Suppressor macrophage (primary cell): ENCODE measurements around the gene JAKMIP1.
A peak's percentile ranks its signal among the peaks of the same experiment; 100 is the strongest.
"Not testable (repeated sequence)": the region's sequence is repeated elsewhere in the genome, so short reads cannot be mapped to it uniquely, and the experiment has no call there.

Source experiments
- DNase-seq, 4 experiments: peaks; one replicate each; pipeline ENCODE4 v3.0.0-alpha.2; 2020 to 2022

The JAKMIP1 gene

DNA sequence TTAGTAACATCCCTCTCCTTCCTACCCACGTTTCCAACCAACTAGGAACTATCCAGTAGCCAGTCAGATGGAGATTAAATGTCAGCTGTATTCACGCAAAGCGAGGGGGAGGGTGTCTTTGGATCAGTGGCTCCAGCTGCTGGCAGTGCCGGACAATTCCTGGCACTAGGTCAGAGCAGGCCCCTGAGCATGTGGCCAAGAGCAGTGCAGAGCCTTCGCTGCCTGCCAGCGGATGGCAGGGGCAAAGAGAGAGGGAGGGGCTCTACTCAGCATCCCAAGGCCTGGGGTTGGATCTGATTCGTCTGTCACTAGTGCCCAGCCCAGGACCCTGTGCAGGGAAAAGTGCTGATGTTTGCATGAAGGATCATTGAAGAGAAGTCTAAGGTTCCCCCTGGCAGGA is 28.7 kb upstream of the JAKMIP1 start:
- DNase-seq = no peak

DNA sequence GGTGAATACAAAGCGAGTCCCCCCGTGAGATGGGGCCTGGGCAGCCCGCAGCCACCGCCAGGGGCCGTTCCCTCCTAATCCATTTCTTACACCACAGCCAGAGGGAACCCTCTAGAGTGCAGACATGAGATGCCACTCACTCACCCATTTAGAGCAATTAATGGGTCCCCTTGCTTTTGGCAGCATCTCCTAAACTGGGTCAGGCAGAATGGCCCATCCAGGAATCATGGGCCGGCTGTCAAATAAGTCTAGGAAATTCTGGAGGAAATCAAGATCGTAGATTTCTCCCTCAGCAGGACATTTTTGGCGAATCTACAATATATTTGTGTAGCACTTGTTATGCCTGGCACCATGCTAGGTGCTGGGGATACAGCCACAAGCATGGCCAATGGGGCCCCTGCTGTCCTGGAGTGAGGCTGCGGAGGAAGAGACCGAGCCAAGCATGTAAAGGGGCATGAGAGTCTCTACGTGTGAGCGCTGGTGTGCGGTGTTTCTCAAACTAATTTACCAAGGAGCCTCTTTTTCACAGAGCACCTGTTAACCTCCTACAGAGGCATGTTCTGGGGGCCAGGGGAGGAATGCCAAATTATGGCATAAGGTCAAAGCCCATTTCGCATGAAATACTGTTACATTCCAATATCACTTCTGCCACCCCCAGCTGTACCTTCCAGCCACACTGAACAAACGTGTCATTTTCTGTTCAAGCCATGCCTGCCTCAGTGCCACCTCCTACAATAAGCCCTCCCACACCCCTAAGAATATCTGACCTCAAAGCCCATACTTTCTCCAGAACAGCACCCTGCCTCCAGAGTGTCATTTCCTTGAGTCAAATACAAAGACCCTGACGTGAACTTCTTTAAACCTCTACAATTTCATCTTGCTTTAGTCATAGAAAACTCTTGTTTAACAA is 28.1 kb upstream of the JAKMIP1 start:
- DNase-seq = no peak

DNA sequence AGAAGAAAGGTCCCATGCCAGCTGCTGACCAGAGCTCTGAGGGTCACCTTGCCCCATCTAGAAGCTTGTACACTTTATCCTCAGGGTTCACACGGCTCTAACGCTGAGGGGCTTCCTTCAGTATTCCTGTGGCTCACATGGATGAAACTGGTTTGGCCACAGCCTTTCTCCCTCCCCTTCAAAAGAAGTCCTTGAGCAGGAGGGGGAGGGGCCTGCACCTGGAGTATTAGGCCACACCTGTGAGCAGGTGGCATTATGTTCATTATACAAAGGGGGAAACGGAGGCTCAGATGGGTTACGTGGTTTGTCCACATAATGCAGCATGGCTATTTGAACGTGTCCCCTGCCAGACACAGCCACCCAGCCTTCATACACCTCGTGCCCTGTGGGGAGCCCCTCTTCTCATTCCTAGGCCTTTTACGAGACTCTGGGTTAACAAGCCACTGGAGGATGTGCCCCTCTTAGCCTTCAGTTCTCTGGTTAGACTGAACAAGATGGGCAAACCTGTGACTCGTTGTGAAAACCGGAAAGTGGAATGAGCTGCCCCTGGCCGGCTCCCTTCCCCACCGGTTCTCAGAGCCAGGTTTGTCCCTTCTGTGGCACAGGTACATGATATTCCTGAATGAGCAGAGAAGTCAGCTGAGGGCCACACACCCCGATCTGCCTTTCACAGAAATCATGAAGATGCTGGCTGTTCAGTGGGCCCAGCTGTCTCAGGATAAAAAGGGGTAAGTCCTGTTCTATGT is 27.2 kb upstream of the JAKMIP1 start:
- DNase-seq = no peak

DNA sequence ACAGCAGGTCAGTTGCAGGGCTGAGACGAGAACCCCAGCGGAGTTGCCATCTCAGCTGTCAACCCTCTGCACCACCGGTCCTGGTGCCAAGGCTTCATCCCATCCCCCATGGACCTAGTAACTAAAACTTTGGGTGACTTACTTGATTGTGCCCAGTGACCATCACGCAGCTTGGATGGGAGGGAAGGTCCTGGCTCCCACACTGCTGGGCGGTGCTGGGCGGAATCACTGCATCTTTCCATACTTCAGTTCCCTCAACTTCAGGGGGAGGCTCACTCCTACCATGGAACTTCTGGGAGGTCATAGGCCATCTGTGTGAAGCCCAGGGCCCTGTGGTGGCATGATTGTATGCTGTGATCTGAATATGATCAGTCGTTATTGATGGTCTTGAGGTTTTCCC is 26.2 kb upstream of the JAKMIP1 start:
- DNase-seq = no peak

DNA sequence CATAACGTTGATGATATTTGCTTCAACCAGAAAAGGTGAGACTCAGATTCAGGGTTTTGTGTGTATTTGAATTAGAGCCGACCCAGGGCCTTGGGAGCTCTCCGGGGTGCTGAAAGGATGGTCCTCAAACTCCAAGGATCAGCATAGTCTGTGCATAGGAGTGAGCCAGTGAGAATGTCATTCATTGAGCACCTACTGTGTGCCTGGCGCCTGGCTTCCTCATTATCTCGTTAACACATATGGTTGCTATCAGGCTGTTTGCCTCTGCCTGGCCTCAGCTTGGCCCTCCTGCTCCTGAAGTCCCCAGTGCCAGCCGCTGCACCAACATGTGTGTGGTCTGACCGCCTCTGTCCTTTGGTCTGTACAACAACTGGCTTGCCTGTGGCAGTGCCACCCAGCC is 25.1 kb upstream of the JAKMIP1 start:
- peak in 2 of 4 experiments; percentile 18 to 20 for DNase-seq

- no peak for DNase-seq
Observed at GRCh38 chr4:6224735-6225134, 24.4 kb upstream of the JAKMIP1 start.

DNA sequence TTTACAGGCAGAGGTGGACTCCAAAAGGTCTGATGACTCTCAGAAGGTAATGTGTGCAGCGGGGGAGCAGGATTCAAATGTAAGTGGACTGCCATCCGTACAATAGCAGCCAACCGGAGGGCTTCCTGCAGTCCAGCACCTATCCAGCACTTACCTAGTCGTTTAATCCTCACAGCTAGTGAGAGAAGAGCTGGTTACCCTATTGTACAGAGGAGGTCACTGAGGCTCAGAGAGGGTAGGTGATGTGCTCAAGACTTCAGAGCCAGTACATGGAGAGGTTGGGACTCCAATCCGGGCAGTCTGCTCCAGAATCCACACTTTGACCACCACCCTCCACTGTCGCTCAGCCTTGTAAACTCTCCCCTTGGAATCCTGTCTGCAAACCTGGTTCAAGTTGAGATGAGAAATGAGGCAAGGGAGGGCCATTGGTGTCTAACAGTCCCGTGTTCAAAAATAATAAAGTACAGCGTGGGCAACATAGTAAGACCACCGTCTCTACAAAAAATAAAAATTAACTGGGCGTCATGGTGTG is 22.5 kb upstream of the JAKMIP1 start:
- DNase-seq = no peak

DNA sequence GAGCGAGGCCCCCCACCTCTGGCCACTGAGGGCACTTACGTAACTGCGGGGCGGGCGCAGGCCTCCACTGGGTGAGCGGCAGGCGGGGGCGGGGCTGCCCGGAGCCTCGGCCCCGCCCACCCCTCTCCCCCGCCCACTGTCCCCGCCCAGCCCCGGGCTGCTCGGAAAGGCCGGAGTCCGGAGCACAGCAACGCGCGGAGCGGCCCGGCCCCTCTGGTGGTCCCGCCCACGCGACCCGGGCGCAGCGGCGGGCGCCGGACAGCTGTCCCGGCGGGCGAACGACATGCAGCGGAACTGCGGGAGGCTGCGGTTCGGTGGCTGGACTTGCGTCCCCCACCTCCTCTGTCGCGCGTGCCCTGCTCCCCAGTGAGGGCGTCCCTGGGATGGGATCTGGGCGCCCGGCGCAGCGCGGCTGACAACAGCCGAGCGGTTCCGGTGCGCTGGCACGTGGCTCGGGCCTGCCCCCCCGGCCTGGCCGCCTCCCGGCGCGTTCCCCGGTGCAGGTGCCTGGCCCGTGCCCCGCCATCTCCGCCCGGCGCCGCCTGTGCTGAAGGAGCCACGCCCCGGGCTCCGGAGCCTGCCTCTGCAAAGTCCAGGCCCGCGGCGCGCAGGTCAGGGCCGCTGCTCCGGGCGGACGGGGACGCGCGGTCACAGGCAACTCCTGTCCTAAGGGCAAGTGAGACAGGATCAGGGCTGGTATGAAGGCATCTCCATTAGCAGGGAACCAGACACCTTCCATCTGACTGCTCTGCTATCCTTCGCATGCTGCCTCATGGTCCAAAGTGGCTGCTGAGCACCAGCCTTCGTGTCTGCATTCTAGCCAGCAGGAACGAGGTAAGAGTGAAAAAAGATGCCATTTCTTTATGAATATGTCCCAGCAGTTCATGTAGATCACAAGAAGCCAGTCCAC is 21.8 kb upstream of the JAKMIP1 start:
- DNase-seq = peak in 2 of 4 experiments; percentile 15 to 32

DNA sequence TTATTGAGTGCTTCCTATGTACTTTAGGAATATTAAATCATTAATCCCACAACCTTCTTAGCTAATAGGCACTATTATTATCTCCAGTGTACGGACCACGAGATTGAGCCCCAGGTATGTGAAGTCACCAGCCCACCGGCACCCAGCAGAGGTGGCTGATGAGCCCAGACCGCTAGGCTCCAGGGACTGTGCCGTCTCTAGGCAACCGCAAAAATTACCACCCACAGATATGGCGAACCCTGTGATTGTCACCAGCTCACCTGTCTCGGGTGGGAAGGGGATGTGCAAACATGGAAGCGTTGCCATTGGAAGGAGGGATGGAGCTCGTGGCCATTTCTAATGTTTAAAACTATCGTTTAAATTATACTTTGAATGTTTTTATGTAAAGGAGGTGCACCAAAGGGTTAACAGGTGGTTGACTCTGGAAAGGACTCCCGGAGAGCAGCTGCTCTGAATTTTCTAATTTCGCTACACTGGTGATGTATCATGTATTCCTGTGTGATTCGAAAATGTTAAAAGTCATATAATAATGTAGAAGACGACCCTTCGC is 21.0 kb upstream of the JAKMIP1 start:
- DNase-seq = no peak

DNA sequence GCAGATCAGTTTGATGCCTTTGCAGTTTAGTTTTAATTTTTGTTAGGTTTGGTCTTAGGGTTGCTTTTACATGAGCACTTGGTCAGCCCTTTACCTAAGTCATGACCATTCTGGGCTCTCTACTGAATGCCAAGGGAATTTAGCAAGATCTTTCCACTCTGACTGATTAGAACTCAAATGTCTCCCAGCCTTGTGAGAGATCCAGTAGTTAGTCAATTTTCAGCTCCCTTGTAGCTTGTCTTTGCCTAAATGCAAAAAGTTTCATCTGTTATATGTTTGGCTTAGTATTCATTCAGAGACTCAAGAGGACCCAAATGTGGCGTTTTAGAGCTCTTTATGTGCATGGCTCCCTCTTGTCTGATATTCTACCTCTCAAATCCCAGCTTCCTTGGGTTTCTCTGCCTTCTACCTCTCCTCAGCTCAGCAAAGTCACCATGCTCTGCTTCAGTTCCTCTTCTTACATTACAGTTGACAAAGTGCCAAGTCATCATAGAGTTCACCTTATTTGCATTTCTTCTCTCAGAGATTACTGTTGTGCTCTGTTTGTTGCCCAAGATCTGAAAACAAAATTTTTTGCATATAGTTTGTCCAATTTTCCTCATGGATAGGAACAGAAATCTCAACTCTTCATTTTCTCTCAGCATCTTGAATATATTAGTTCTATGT is 17.5 kb upstream of the JAKMIP1 start:
- peak in 2 of 4 experiments; percentile 8 to 39 for DNase-seq

DNA sequence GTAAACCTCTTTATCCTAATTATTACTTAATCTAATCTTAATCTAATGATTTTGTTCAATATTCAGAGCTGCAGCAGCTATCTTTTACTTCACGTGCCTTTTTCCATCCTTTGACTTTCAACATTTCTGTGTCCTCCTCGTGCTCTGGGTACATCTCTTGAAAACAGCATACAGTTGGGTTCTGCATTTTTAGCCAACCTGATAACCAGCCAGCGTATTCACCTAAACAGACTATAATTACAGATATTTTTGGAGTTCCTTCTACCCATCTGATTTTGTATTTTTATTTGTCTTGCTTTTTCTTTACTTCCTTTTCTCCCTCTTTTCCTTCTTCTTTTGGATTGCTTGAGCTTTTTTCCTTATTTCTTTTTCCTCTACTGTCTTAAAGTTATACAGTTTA is 16.2 kb upstream of the JAKMIP1 start:
- DNase-seq = no peak

DNA sequence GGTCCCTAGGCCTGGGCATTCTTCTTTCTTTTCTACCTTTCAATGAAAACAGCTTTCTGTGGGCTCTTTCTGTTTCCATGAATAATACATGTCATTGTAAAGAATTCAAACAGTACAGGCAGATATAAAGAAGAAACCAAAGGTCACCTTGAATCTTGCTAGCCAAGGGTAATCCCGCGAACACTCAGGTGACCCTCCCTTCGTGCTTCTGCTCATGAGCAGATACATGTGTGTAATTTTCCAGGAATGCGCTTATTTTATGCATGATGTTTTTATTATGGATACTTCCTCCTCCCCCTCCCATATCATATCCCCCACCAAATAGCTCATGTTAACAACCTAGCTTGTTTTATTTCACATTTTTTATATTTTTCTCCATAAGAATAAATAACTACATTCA is 9.6 kb upstream of the JAKMIP1 start:
- no peak for DNase-seq

- not testable (repeated sequence) for DNase-seq
Observed at GRCh38 chr4:6209291-6209690, 8.9 kb upstream of the JAKMIP1 start.

DNA sequence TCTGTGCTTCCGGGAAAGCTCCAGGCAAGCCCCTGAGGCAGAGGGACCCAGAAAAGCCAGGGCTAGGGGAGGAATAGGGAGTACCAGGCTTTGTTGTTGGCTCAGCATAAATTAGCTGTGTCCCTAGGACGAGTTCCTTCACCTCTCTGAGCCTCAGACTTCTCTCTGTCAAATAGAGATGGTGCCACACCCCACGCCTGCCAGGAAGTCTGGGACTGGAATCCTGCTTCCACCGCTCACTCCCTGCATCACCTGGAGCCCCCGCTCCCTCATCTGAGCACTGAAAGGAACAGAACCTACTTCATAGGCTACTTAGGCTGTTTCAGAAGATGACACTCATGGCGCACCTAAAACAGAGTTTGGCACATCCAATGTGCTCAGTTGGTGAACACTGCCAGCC is 8.1 kb upstream of the JAKMIP1 start:
- DNase-seq = no peak

DNA sequence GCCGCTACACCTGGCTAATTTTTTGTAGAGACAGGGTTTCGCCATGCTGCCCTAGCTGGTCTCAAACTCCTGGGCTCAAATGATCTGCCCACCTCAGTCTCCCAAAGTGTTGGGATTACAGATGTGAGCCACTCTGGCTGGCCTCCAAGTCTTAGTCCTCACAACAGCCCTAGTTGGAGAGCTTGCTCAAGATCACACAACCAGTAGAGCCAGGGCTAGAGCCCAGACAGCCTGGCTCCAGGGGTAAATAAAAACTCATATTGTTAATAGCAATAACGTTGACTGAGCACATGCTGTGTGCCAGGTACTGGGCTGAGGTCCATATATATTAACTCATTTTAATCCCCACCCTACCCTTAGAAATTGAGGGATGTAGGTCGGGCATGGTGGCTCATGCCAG is 7.3 kb upstream of the JAKMIP1 start:
- no peak for DNase-seq

DNA sequence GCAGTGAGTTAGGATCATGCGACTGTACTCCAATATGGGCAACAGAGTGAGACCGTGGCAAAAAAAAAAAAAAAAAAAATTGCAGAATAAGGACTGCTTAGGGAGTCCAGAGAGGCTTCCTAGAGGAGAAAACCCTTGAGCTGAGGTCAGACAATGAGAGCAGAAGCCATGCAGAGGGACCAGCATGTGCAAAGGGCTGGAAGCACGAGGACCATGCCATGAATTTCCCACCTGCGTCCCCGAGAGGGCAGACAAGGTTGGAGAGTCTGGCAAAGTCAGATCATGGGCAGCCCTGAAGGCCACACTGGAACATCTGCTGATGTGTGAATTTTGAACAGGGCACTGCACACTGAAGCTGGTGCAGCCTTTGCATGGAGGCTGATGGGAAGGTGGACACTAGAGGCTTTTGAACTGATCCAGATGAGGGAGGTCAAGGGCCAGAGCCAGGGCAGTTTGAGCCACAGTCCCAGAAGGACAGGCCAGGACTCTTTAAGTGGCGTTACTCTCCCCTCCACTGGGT is 6.5 kb upstream of the JAKMIP1 start:
- no peak for DNase-seq

DNA sequence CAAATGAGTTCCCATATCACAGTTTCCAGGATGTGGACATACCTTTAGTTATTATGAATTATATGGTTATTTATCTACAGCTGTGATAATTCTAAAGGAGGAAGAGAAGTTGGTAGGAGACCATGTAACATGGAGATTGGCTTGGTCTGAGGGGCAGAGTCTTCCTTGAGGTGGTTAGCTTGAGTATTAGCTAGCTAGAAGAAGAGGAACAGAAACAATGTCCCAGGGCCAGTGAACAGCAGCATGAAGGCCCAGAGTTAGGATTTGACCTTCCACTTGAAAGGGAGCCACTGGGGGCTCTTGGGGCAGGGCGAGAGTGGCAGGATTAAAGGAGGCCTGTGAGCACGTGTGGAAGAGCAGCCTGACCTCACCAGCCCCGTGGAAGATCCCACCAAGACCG is 5.6 kb upstream of the JAKMIP1 start:
- no peak for DNase-seq

- DNase-seq = no peak
Observed at GRCh38 chr4:6205567-6205931, 5.2 kb upstream of the JAKMIP1 start.

DNA sequence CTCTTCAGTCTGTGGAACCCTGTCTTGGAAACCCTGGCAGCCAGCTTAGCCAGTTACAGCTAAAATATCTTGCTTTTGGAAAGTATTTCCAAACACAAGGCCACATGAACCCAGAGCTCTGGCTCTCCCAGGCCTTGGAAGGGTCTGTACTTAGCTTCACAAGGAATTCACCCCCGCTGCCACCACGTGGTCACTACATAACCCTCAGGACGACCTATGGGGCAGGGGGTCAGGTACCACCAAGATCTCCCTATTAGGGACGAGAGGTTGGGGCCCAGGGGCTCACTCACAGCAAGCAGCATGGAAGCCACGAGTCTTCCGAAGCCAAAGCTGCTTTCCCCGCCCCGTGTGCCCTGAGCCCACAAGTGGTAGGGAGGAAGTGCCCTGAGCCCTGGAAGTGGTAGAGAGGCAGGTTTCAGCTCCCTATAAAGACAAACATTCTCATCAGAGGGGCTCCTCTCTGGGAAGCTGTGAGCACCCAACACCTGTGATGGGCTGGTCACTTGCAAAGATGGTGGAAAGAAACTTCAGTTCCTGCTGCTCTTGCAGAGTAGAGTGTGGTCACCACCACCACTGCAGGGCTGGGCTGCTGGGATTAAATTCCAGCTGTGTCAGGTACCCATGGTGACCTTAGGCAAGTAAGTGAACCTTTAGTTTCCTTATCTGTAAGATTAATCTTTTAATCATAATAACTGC is 4.7 kb upstream of the JAKMIP1 start:
- DNase-seq = no peak

DNA sequence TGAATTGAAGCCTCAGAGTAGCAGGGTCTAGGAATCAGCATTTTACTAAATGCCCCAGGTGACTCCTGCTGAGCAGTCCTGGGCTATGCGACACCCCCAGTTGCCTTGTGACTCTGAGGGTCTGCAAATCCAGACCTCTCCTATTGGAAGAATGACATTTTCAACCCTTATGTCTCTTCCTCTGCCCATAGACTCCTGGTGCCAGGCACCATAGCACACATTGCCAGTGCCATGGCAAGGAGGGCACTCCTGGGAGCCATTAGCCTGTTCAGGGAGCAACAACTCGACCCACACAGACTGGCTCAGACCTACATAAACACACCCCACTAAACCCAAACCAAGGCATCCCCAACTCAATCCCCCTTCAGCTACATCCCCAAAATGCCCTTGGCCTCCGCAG is 3.7 kb upstream of the JAKMIP1 start:
- no peak for DNase-seq

DNA sequence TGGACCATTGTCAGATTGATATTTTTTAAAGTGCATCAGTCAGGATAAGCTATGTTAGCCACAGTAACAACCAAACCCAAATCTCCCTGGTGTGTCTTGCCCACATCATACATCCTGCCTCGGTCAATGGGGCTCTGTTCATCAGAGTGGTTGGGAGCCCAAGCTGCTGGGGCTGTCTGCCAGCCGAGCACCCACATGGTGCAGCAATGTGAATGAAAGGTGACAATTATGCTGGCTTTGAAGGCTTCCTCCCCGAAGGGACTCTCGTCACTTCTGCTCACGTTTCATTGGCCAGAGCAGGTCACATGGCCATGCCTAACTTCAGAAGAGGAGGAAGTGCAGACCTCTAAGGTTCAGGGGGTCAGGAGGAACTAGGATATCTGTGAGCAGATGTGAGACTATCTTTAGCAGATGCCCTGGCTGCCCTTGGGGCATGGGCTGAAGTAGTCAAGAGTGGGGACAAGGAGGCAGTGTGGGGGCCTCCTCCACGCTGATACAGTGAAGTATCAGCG is 1.3 kb upstream of the JAKMIP1 start:
- DNase-seq = peak in 1 of 4 experiments; percentile 8
